DMS79 treated with DMSO at 0.1 percent for 48 hours (cell line): ENCODE measurements around the gene HS3ST4.
"Not testable (repeated sequence)": the region's sequence is repeated elsewhere in the genome, so short reads cannot be mapped to it uniquely, and the experiment has no call there.

ENCODE experiments used
- DNase-seq: peaks from one replicate; lab custom pipeline; 2025; lab: John Stamatoyannopoulos, UW

HS3ST4 gene

GRCh38 chr16:25734430-25735385, 42.9 kb downstream of the HS3ST4 start:
- DNase-seq = no peak

GRCh38 chr16:25735645-25736044, 43.9 kb downstream of the HS3ST4 start:
- no peak for DNase-seq

GRCh38 chr16:25747160-25747758, 55.5 kb downstream of the HS3ST4 start:
- DNase-seq = no peak

GRCh38 chr16:25748092-25748654, 56.4 kb downstream of the HS3ST4 start:
- no peak for DNase-seq

GRCh38 chr16:25750488-25751216, 58.9 kb downstream of the HS3ST4 start:
- no peak for DNase-seq

GRCh38 chr16:25751230-25751835, 59.6 kb downstream of the HS3ST4 start:
- no peak for DNase-seq

GRCh38 chr16:25764466-25764865, 72.7 kb downstream of the HS3ST4 start:
- DNase-seq = no peak

GRCh38 chr16:25771216-25771615, 79.5 kb downstream of the HS3ST4 start:
- no peak for DNase-seq

- DNase-seq = no peak
These were observed 80.2 kb downstream of the HS3ST4 start for GRCh38 chr16:25771812-25772568.

- DNase-seq = not testable (repeated sequence)
These were observed 84.5 kb downstream of the HS3ST4 start for GRCh38 chr16:25776214-25776613.

GRCh38 chr16:25783226-25783625, 91.5 kb downstream of the HS3ST4 start:
- no peak for DNase-seq

- DNase-seq = no peak
These were observed 93.6 kb downstream of the HS3ST4 start for GRCh38 chr16:25785361-25785760.

GRCh38 chr16:25786748-25787147, 95.0 kb downstream of the HS3ST4 start:
- no peak for DNase-seq

GRCh38 chr16:25788637-25789036, 96.9 kb downstream of the HS3ST4 start:
- no peak for DNase-seq

- DNase-seq = no peak
These were observed 104.5 kb downstream of the HS3ST4 start for GRCh38 chr16:25796239-25796638.

GRCh38 chr16:25798065-25798464, 106.3 kb downstream of the HS3ST4 start:
- DNase-seq = no peak

- no peak for DNase-seq
These were observed 108.1 kb downstream of the HS3ST4 start for GRCh38 chr16:25799816-25800215.

- no peak for DNase-seq
These were observed 120.5 kb downstream of the HS3ST4 start for GRCh38 chr16:25812215-25812614.

GRCh38 chr16:25817295-25817694, 125.5 kb downstream of the HS3ST4 start:
- no peak for DNase-seq

GRCh38 chr16:25817876-25818275, 126.1 kb downstream of the HS3ST4 start:
- no peak for DNase-seq

- DNase-seq = no peak
These were observed 132.1 kb downstream of the HS3ST4 start for GRCh38 chr16:25823891-25824290.
